HG03342 (cell line): ENCODE results near the gene GJC1.
"Not testable (repeated sequence)": the region's sequence is repeated elsewhere in the genome, so short reads cannot be mapped to it uniquely, and the experiment has no call there.

Source experiments
- ATAC-seq: cut with Tn5 transposase; IDR thresholded peaks from one replicate; pipeline ENCODE4 v1.9.1; 2021; ENCODE audit warnings: mild to moderate bottlenecking, moderate library complexity; ENCODE audit not compliant: unreplicated experiment

The GJC1 gene

DNA sequence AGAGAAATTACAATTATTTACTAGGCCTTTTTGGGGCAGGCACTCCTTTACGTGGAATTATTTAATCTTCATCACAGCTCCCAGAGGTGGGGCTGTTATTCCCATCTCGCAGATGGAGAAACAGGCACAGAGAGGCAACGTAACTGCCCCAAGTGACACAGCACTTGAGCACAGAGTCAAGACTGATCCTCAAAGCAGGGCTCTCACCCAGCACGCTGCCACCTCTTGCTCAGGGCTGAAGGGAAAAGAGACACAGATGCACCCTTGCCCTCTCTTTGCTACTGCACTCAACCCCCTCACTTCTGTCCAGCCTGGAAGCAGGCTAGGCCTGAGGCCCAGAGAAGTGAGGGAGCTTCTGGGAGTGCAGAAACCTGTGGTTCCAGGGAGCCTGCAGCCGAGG, 66.9 kb downstream of the GJC1 start:
- no peak for ATAC-seq

DNA sequence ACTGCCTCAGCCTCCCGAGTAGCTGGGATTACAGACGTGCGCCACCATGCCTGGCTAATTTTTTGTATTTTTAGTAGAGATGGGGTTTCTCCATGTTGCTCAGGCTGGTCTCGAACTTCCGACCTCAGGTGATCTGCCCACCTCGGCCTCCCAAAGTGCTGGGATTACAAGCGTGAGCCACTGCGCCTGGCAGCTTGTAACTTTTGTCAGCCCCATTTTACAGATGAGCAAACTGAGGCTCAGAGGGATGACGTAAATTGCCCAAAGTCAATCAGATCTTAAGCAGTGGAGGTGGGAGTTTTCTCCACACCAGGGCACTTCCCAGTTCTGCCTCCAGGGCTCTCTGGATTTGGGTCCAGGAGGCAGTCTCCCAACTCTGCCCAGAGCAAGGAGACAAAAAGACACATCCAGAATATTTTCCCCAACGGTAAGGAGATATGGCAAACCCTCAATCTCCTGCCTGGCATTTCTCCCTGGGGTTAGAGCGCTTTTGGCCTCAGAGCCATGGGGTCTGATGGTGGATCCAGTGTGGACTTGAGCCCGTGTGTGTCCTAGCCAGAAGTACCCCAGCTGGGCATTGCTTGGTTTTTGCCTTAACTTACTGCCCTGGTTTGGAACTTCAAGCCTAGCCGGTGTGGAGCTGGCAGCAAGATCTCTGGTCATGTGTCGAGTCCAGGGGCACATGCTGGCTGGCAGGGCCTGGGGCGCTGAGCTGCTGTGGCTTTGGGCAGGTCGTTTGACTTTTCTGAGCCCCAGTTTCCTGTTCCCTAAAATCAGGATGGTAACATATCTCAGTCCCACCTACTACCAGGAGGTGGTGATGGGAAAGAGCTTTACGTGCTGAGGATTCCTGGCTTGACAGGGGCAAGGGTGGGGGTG, 67.9 kb downstream of the GJC1 start:
- no peak for ATAC-seq

DNA sequence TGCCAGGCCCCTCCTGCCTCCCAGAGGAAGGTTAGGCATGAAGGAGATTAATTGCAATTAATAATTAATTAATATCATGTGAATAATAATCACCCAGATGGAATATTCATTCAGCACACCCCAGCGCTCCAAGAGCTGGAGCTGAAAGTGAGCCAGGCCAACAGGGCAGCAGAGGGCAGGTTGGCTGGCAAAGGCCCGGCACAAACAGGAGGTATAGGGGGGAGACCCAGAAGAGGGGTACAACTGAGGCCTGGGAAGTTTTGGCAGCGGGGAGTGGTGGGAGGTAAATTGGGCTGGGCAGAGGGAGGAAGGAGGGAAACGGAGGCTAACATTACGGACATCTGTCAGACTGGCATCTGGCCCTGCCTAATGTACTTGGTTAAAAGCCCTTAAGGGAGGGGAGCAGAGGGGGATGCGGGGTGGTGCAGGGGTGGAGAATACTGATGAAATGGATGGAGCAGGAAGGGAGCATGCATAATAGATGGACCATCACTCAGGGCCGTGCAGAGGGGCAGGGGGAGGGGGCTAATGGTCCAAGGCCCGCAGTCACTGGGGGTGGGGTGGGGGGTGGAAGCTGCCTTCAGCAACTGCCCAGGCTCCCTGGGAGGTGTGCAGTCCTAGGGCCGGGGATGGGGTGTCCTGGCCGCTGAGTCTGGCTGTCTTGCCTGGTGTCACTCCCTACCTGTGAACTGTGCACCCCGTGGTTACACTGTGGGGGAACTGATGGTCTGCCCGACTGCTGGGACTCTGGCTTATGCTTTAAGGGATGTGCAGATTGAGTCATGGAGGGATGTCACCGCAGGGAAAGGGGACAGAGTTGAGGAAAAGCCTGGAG, 69.4 kb downstream of the GJC1 start:
- no peak for ATAC-seq

DNA sequence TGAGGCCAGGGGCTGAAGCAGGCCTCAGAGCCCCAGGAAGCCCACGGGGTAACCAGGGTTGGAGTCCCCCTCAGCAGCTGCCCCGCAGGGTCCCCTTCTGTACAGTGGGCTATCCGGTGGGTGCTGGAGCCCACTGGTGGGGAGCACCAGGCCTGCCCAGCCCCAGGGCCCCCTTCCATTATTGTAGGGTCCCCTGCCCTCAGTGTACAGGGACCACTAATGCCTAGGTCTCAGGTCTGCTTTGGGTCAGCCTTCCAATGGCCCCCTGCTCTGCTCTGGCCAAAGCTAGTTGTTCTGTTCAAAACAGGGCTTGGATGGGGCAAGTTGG, 70.2 kb downstream of the GJC1 start:
- no peak for ATAC-seq

DNA sequence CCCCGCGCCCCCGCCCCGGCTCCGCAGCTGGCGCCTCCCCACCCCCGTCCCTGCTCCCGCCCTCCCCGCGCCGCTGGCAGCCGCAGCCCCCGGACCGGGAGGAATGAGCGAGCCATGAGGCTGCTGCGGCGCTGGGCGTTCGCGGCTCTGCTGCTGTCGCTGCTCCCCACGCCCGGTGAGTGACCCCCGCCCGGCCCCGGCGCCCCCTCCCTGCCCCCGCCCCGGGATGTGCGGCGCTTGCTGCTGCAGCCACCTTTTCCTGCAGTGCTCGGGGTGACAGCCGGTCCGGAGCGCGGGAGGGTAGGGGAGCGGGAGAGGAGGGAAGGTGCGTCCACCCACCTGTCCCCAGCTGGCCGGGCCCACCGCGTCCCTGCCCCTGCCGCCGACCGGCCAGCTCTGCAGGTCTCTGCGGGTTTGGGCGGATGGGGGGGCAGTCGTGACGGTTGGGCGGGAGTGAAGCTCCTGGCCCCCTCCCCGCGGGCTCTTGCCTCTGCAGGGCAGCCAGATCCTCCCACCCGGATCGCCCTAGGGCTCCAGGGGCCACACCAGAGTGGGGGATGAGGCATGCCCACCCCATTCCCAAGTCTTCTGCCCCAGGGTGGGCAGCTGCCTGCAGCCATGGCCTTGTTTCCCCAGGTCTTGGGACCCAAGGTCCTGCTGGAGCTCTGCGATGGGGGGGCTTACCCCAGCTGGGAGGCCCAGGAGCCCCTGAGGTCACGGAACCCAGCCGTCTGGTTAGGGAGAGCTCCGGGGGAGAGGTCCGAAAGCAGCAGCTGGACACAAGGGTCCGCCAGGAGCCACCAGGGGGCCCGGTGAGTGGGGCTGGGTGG, 70.8 kb downstream of the GJC1 start:
- ATAC-seq = no peak

DNA sequence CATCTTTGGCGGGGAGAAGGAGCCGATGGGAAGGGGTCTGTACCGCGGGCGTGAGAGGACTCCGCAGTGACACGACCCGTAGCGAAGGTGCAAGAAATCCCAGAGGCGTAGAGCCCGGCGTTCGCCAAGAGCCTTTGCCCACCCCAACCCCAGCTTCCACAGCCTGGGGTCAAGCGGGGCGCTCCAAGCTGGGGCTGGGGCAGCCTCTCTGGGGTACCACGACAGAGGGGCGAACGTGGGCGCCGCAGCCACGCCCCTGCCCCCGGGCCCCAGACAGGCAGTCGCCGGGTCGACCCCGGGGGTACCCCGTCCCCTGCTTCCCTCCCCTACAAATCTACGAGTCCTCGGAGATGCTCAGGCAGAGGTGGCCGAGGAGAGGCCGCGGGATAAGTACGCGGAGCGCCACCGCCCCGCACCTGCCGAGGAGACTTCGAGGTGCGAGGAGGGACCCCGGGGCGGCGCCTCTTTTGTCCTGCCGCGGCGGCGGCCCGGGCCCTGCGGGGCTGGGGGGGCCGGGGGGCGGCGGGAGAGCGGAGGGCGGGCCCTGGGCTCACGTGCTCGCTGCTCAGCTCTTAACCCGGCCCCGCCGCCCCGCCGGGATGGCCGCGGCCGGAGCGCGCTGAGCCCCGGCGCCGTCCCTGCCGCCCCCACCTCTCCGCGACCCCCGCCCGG, 71.5 kb downstream of the GJC1 start, which contains the start of gene ADAM11:
TSS of gene ADAM11 (plus strand) at position 575 of the 672 bp plus-strand sequence. CDS start 212 bp downstream, outside the sequence.
- no peak for ATAC-seq

DNA sequence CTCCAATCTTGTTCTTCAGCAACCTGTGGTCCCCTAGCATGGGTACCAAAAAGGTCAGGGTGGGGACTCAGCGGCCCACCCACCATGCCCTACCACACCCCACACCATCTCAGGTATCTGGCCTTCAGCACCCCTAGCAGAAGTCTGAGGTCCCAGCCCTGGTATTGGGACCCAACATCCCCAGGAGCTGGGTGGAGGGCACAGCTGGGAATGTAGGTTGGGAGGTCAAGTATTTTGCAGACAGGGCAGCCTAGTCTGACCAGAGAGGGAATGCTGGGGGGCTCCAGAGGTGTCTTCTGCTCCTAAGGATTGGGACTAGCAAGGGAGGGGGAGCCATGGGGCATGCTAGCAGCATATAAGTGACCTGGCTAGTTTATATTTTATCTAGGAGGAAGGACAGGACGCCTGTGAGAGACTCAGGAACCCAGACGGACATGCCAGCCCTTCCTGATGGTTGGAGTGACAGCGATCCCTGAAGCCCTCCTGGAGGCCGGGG, 72.1 kb downstream of the GJC1 start:
- ATAC-seq = no peak

DNA sequence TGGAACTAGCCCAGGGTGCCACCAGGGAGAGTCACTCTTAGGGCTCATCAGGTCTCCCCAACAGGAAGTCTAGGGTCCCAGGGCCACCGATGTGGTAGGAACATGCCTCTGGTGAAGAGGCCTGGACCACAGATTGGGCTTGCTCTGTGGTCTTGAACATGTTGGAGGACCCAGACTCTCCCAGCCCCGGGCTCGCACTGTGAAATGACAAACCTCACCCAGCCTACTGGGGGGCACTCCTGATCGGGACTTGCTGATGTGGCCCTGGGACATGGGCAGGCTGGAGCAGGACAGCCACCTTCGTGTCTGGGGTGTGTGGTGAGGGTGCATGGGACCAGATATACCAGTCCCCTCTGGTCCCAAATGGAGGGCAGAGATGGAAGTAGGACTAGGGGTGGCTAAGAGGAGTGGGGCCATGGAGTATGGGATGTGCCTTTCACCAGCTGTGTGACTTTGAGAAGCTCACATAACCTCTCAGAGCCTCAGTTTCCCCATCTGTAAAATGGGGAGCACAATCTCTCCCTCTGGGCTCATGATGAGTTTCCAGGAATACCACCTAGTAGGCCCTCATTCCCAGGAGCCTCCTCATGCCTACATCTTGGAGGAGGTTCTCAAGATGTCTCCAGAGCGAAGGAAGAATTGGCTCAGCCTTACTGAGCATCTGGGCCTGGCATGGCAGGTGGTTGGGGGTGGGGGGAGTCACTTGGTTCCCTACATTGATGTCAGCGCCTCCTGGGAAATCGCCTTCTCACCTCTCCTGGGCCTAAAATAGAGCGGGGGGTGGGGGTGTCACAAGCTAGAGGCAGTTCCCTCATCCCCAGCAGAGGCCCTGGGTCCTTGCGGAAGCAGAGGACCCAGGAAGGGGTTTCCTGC, 72.8 kb downstream of the GJC1 start:
- no peak for ATAC-seq

DNA sequence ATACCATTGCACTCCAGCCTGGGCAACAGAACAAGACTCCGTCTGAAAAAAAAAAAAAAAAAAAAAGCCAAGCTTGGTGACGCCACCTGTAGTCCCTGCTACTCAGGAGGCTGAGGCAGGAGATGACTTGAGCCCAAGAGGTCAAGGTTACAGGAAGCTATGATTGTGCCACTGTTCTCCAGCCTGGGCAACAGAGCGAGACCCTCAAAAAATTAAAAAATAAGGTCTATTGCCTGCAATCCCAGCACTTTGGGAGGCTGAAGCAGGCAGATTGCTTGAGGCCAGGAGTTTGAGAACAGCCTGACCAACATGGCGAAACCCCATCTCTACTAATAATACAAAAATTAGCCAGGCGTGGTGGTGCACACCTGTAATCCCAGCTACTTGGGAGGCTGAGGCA, 74.9 kb downstream of the GJC1 start:
- not testable (repeated sequence) for ATAC-seq

DNA sequence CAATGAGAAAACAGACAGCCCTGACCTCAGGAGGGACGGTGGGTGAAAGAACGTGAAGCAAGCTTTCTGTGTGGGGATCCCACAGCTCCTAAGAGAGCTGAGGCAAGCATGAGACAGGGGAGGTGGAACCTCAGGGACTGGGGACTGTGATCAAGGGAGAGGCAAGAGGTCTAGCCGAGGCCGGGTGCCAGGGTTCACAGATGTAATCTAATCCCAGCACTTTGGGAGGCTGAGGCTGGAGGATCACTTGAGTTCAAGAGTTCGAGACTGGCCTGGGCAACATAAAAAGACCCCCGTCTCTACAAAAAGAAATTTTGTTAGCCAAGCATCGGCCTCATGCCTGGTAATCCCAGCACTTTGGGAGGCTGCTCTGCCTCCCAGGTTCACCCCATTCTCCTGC, 75.8 kb downstream of the GJC1 start:
- no peak for ATAC-seq

DNA sequence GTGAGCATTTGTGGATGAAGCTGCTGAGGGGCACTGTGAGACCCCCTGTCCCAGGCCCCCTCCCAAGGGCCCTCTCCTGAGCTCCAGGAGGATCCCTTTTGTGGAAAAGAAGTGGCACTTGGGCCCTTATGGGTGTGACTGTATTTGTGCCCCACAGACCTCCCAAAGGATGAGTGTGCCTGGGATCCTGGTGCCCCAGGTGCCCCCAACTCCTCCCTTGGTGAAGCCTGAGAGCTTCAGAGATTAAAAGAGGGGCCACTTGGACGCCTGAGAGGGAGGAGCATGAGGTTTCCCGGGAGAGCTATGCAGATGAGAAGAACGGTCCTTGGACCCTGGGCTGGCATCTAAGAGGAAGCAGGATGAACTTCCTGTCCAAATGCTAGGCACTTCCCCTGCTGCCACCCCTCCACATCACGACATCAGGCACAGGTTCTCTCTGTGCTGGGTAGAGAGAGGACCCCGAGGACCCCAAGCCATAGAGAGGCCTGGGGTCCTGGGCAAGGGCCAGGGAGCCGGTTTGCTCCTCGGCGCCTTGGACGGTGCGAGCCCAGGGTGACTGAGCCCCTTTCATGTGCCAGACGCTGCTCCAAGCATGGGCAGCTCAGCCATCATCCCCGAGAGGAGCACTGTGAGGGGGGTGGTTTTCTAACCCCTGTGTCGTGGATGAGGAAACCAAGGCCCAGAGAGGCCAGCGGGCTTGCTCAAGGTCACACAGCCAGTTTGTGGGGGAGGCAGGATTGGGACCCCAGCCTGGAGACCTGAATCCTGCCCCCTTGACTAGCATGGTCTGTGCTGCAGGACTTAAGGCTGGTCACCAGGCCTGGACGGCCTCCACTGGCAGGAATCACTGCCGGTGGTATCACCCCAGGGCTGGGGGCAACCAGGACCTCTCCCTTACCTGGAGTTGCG, 76.9 kb downstream of the GJC1 start:
- ATAC-seq = no peak

DNA sequence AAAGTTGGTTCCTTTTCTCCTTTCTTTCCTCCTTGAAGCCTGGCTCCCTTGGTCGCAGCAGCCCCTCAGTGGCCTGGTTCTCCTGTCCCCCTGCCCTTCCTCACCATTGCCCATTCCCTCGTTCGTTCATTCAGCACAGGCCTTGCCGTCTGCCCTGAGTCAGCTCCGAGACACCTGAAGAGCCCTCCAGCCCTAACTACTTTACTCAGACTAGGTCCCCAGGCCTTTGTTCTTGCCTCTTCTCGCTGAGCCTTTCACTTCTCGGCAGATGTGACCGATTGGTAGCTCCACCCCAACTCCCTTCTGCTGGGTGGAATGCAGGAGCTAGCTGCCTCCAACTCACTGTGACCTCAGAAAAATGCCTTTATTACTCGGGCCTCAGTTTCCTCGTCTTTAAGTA, 78.3 kb downstream of the GJC1 start:
- ATAC-seq = no peak

DNA sequence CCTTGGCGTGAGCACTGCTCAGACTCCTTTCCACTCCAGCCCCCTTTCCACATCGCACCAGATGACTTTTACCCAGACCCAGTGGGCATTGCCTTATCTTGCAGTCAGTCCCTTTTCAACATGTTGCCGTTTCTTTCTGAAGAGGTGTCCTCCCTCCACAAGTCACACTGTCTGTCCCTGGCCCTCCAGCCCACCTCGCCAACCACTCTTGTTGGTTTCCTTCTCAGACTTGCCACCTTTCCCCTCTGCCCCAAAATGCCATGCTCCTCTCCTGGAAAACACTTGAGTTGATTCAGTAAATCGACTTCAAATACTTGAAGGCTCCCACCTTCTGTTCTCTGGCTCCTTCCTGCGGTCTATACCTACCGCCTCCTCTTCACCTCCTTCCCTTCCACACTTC, 78.8 kb downstream of the GJC1 start:
- ATAC-seq = no peak

DNA sequence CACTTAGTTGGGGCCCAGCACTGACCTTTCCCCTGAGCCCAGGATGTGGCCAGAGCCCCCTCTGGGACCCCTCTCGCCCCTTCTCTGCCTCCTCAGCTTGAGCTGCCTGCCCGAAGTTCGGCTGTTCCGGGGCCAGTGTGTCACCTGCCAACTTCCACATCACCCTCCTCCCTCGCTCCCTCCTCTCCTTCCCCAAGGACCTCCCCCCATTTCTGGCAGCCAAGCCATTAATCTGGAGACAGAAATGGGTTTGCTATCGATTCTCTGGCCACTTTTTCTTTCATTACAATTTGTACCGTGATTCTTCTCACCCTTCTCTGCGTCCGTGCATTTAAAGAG, 80.1 kb downstream of the GJC1 start:
- no peak for ATAC-seq

DNA sequence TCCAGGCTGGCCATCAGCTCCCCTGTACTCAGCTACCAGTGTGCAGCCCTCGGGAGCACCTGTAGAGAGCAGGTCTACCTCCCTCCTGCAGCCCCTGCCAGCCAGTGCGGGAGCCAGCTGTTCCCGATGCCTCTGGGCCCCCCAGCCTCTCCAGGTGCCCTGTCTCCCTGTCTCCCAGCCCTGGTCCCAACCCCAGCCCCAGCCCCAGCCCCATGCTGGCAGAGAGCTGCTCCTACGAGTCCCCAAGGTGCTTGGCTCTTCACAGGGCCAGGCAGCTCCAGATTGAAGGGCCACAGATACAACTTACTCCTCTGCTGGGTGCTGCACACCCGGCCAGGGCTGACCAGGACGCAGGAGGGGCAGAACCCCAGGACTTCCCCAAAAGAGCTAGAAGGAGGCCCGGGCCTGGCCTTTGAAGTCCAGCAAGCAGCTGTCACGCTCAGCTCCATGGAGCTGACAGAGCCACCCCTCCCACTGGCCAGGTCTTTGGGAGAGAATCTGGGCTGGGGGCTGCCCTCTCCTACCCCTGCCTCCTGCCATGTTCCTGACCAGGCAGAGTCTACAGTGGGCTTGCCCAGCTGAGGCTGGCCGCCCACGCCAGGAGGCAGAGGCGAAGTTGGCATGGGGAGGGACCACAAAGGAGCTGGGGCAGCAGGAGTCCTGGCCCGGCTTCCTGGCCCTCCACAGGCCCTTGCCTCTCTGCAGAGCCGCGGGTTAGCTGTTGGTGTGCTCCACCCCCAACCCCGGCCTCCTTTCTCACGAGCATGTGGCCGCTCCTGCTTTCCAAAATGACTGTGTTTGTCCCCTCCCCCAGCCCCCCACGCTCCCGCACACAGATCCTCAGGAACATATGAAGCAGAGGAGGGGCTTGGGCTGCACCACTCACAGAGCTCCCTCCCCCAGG, 80.8 kb downstream of the GJC1 start:
- ATAC-seq = no peak
